ENCODE results near the gene FGF21.

- TF ChIP-seq EZH2 (IDR thresholded peaks at IDR 0.05), result no peak
- no peak for TF ChIP-seq POLR2AphosphoS5 (IDR thresholded peaks at IDR 0.05; ENCODE audit: borderline replicate concordance, low read depth, low read length)
- no peak for TF ChIP-seq FOXP2 (optimal IDR thresholded peaks at IDR 0.05; ENCODE audit: control extremely low read depth, extremely low read length, insufficient read depth)
These were observed 42.1 kb upstream of the FGF21 start for GRCh38 chr19:48713041-48713863.

Measured in SK-N-MC (cell line).